ENCODE results near the gene FHIT. TPM values are rescaled to one million over a fixed set of nuclear protein-coding genes. Genes with fewer than 3 reads are reported as not detected.

Gene FHIT
- total RNA-seq, 4 donors from 2014 or later = 0.72 to 5.2 (median 2.1) TPM

DNA sequence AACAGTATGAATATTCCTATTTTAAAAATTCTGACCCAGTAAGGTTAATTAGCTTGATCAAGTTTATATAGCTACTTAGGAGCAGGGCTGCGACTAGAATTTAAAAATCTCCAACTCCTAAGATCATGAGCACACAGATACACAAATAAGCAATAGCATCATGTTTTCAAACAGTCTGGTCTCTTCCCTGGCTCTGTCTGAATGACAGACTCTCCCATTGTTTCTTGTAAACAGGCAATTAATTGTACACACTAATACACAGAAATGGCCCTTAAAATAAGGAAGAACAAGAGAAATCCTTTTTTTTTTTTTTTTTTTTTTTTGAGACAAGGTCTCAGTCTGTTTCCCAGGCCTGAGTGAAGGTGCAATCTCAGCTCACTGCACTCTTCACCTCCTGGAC is 1137.1 kb downstream of the FHIT start:
- ATAC-seq (no peak), DNase-seq (no peak)
- no peaks in the 10 kb centered on the region for H3K36me3 ChIP-seq
- H3K27ac ChIP-seq = no peak overlapping the region
- H3K4me1 ChIP-seq = no peaks in the 10 kb centered on the region
- H3K27me3 ChIP-seq = no peaks in the 10 kb centered on the region
- in situ Hi-C loops (cut with MboI; ENCODE audit: low sequenced_read_pairs in 4 of 4) (no loop called here), intact Hi-C loops (cut with DNase I; ENCODE audit: low total_unique reads) (no loop called here)
- TF ChIP-seq, protein P1, sequence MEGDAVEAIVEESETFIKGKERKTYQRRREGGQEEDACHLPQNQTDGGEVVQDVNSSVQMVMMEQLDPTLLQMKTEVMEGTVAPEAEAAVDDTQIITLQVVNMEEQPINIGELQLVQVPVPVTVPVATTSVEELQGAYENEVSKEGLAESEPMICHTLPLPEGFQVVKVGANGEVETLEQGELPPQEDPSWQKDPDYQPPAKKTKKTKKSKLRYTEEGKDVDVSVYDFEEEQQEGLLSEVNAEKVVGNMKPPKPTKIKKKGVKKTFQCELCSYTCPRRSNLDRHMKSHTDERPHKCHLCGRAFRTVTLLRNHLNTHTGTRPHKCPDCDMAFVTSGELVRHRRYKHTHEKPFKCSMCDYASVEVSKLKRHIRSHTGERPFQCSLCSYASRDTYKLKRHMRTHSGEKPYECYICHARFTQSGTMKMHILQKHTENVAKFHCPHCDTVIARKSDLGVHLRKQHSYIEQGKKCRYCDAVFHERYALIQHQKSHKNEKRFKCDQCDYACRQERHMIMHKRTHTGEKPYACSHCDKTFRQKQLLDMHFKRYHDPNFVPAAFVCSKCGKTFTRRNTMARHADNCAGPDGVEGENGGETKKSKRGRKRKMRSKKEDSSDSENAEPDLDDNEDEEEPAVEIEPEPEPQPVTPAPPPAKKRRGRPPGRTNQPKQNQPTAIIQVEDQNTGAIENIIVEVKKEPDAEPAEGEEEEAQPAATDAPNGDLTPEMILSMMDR (IDR thresholded peaks at IDR 0.05 in 4 of 5, conservative IDR thresholded peaks at IDR 0.05 in 1 of 5) = no peak
- TF ChIP-seq POLR2A (IDR thresholded peaks at IDR 0.05) = no peak
- H3K9me3 ChIP-seq = no peaks in the 10 kb centered on the region
- H3K4me3 ChIP-seq = no peak overlapping the region

DNA sequence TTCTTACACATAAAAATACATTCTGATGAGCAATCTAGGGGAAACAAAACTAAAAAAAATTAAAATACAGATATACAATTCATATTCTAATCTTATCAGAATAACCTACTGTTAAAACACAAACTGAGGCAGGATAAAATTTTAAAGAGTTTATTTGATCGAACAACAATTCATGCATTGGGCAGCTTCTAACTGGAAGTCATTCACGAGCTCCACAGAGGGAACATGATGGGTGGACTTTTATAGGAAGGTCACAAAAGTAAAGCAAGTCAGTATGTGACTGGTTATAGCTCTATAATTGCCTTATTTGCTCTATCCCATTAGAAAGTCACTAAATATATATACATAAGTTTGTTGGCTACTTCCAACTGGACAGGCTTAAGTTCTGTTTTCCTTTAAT is 1144.0 kb downstream of the FHIT start:
- in situ Hi-C loops (cut with MboI; ENCODE audit: low sequenced_read_pairs in 4 of 4) = no loop called here
- no peak for ATAC-seq
- Histone ChIP-seq H3K36me3 (no peaks in the 10 kb centered on the region), H3K27me3 (no peaks in the 10 kb centered on the region), H3K4me1 (no peaks in the 10 kb centered on the region), H3K27ac (no peak overlapping the region), H3K9me3 (no peaks in the 10 kb centered on the region), H3K4me3 (no peak overlapping the region)
- intact Hi-C loops (cut with DNase I; ENCODE audit: low total_unique reads) = no loop called here
- DNase-seq = no peak
- TF ChIP-seq, protein P1 (IDR thresholded peaks at IDR 0.05 in 4 of 5, conservative IDR thresholded peaks at IDR 0.05 in 1 of 5) = no peak
- no peak for TF ChIP-seq POLR2A (IDR thresholded peaks at IDR 0.05)

GRCh38 chr3:60102154-60102553 is 1149.1 kb downstream of the FHIT start:
- no peak for DNase-seq
- H3K36me3 ChIP-seq = no peaks in the 10 kb centered on the region
- no peak for ATAC-seq
- intact Hi-C loops (cut with DNase I; ENCODE audit: low total_unique reads) = no loop called here
- TF ChIP-seq POLR2A (IDR thresholded peaks at IDR 0.05) = no peak
- TF ChIP-seq, protein P1 (IDR thresholded peaks at IDR 0.05 in 4 of 5, conservative IDR thresholded peaks at IDR 0.05 in 1 of 5) = no peak
- H3K9me3 ChIP-seq = no peaks in the 10 kb centered on the region
- H3K4me1 ChIP-seq = no peaks in the 10 kb centered on the region
- H3K4me3 ChIP-seq = no peak overlapping the region
- H3K27ac ChIP-seq = no peak overlapping the region
- no peaks in the 10 kb centered on the region for H3K27me3 ChIP-seq
- in situ Hi-C loops (cut with MboI; ENCODE audit: low sequenced_read_pairs in 4 of 4) = no loop called here

DNA sequence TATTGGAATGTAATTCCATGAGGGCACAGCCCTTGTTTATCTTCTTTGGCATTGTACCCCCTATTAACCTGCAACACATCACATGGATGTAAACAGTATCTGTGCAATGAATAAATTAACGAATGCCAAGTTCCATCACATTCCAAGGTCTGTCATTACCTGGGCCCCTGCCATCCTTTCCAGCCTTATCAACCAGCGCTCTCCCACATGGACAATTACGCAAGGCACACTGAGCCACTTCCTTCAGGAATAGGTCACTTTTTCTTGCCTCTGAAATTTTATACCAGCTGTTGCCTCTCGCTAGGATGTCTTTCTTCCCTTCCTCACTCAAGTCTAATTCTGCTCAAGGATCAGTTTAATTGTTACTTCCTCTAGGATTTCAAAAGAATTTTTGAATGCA is 1149.6 kb downstream of the FHIT start:
- ATAC-seq (no peak), DNase-seq (no peak)
- no peaks in the 10 kb centered on the region for H3K27me3 ChIP-seq
- H3K9me3 ChIP-seq = no peaks in the 10 kb centered on the region
- H3K4me3 ChIP-seq = no peak overlapping the region
- intact Hi-C loops (cut with DNase I; ENCODE audit: low total_unique reads) = no loop called here
- no peak for TF ChIP-seq POLR2A (IDR thresholded peaks at IDR 0.05)
- in situ Hi-C loops (cut with MboI; ENCODE audit: low sequenced_read_pairs in 4 of 4) = no loop called here
- no peaks in the 10 kb centered on the region for H3K4me1 ChIP-seq
- H3K27ac ChIP-seq = no peak overlapping the region
- H3K36me3 ChIP-seq = no peaks in the 10 kb centered on the region

DNA sequence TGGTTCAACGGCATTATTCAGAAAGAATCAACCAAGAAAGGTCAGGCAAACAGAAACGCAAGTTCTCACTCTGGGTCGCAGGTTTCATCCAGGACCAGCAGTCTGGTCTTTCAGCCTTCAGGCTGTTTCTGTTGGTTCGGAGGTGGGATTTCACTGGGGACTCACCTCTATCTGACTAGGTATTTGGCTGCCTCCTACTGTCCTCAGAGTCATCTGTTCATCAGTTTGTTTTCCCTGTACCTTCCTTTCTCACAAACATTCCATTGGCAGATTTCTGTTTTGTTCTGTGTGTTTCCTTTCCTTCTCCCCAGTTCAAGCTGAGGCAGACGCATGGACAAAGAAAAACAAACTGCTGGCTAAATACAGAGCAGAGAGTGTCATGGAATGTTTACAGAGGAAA is 1154.8 kb downstream of the FHIT start:
- DNase-seq = no peak
- Histone ChIP-seq H3K27ac (no peak overlapping the region), H3K4me3 (no peak overlapping the region), H3K4me1 (no peaks in the 10 kb centered on the region), H3K27me3 (no peaks in the 10 kb centered on the region), H3K9me3 (no peaks in the 10 kb centered on the region), H3K36me3 (no peaks in the 10 kb centered on the region)
- no peak for ATAC-seq
- in situ Hi-C loops (cut with MboI; ENCODE audit: low sequenced_read_pairs in 4 of 4) (no loop called here), intact Hi-C loops (cut with DNase I; ENCODE audit: low total_unique reads) (no loop called here)
- no peak for TF ChIP-seq POLR2A (IDR thresholded peaks at IDR 0.05)
- TF ChIP-seq, protein P1 (IDR thresholded peaks at IDR 0.05 in 4 of 5, conservative IDR thresholded peaks at IDR 0.05 in 1 of 5) = no peak
